Erythroblast (primary cell): ENCODE measurements around the gene CHRNA4.

Experiments used
- DNase-seq, 2 experiments: peaks; one replicate each; lab custom pipeline; 2025; lab: John Stamatoyannopoulos, UW
- GATA1 ChIP-seq: IDR thresholded peaks from 2 replicates; pipeline ENCODE4 v1.6.1; 2011; ENCODE audit warnings: low read depth, mild to moderate bottlenecking, control low read depth, low read length, moderate library complexity
- POLR2A ChIP-seq: IDR thresholded peaks from 2 replicates; pipeline ENCODE4 v1.6.1; 2011; ENCODE audit warnings: mild to moderate bottlenecking, low read length

Gene CHRNA4

DNA sequence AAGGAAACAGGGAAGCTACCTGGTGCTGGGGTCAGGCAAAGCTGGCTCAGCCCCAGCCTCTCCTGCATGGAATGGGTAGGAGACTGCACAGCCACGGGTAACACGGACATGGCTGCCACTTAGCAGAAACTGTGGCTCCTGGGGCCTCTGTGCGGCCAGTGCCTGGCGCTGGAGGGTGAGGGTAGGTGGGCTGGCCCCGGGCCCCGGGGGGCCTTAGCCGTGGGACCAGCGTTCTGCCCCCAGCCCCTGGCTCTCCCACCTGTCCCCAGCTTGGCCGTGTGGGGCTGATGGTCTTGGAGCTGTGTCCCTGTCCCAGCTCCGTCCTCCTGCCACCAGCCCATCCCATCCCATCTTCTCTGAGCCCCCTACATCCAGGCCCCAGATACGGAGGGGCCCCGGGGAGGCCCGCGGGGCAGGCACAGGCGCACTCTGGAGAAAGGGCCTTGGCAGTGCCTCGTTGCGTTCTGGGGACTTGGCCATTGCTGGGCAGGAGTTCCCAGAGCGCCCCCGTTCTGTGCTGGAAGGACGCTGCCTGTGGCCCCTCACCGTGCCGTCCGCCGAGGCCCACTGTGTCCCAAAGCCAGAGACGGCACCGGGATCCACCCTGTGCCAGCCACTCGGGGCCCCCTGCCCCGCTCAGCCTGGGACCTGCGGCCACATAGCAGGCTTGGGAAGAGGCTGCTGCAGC is 12.2 kb downstream of the CHRNA4 start:
- TF ChIP-seq GATA1 (no peak), POLR2A (no peak)
- no peak for DNase-seq

DNA sequence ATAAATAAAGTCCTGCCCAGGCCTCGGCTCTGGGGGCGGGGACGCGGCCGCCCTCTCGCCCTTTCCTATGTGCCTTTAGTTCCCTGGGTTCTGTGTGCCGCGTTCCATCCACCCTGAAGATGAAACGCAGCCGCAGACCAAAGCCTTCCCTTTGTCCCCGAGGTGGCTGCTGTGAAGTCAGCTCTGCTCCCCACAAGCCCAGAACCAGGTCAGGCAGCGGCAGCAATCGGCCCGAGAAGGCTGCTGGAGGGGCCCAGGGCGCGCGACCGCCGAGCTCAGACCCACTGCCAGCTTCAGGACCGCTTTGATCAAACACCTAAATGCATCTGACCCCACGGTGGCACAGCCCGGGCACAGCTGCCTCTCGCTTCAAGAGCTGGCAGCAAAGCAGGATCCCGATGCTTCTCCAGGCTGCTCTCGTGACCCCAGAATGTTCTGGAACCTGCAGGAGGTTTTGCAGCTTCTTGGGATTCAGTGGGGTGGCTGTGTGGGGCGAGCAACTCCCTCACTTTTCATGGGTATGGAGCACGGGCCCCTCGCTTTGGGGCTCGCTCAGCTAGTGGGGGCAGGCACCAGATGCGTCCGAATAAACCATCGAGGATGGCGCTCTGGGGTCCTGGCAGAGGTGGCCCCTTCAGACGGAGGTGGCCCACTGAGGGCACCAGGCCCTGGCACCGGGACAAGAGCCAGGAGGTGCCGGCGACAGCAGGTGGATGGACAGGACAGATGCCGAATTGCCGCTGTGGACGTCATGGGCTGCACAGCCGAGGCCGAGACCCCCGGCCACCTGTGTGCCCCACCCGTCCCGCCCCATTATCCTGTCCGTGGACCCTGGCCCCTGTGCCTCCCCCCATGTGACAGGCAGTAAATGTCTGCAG is 13.0 kb downstream of the CHRNA4 start:
- TF ChIP-seq GATA1 (no peak), POLR2A (no peak)
- DNase-seq, result no peak

DNA sequence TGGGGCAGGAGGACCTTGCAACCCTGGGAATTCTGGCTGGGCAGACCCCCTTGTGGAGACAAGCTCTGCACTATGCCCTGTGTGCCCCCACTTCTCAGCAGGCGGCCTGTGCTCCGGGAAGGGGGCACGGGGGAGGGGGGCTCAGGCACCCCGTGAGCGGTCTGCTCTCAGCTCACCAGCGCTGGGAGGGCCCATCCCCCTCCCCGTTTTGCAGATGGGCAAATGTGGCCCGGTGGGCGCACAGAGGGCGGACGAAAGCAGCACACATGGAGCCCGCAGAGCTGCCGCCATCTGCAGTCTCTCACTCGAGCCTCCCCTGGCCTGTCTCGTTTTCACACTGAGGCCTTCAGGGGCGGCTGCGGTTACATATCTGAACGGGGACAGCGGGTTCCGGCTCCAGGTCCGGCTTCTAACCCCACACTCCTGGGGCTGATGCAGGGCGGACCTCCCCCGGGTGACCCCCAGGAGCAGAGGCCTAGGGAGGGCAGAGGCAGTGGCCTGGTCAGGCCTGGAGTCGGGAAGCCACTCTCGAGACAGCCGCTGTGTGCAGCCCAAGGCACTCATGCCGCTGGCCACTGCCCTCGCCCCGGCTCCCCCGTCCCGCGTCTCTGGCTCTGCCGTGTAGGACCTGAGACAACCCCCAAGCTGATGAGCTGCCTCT is 13.9 kb downstream of the CHRNA4 start:
- no peak for TF ChIP-seq GATA1
- no peak for TF ChIP-seq POLR2A
- no peak for DNase-seq

DNA sequence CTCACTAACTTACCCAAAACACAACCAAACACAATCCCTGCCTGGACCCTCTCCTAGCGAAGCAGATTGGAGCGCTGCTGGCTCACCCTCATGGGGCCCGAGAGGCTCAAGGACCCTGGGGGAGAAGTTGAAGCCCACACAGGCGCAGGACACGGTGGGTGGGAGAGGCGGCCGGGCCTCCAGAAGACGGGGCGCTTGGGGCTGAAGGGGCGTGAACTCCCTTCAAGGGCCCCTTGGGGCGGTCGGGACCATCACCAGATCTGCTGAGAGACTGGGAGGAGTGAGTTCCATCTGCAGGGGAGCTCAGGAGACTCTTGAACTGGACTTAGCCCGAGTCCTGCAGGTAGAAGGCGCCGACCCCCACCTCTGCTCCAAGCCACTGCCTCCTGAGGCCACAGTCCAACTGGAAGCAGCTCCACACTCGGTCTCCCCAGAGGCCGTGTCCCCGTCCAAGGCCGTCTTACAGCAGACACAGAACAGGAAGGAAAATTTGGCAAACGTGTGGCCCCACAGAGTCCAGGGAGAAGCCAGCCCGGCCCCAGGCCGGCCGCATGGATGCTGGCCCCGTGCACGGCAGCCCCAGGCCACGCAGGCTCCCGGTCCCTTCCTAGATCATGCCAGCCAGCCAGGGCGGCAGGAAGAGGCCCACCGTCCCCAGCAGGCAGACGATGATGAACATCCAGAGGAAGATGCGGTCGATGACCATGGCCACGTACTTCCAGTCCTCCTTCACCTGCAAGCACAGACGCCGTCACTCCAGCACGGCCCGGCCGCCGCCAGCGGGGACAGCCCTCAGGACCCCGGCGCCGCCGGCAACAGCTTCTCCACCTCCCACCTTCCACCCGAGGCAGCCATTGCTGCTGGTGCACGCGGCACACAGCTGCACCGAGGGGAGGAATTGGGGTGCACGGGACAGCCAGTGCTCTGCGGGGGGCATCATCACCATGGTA is 14.7 kb downstream of the CHRNA4 start:
- no peak for TF ChIP-seq GATA1
- TF ChIP-seq POLR2A, result no peak

DNA sequence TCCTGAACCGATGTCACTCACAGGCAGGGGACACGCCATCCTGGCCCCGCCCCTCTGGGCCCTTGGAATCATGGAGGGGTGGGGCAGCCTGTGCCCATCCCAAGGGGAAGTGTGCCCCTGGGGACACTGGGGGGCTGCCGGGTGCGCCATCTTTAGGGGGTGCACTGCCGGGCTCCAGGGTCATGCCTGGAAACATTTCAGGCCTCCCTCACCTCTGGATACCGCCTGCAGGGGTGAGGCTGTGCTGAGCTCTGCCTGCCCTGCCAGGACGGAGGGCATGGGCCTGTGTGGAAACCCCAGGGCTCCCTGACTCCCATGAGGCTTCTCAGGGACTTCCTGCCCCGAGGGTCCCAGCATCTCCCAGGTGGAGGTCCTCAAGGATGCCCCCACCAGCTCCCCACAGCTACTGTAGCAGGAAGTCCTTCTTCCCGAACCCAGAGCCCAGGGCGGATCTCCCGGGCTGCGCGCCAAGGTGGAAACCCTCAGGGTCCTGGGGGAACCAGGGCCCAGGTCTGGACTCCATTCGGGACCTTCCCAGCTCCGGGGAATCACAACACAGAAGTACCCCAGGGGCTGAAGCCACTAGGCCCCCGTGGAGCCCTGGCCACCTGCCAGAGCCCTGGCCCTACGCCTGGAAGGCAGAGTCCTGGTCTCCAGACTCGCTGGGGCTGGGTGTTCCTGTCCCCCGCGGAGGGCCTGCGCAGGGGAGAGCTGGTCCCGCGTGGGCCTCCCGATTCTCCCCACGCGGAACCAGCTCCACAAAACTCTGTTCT is 15.6 kb downstream of the CHRNA4 start:
- DNase-seq, result no peak
- TF ChIP-seq GATA1 (no peak), POLR2A (no peak)

More for the DNA sequence above, 14.7 kb downstream of the CHRNA4 start:
- DNase-seq, result no peak

DNA sequence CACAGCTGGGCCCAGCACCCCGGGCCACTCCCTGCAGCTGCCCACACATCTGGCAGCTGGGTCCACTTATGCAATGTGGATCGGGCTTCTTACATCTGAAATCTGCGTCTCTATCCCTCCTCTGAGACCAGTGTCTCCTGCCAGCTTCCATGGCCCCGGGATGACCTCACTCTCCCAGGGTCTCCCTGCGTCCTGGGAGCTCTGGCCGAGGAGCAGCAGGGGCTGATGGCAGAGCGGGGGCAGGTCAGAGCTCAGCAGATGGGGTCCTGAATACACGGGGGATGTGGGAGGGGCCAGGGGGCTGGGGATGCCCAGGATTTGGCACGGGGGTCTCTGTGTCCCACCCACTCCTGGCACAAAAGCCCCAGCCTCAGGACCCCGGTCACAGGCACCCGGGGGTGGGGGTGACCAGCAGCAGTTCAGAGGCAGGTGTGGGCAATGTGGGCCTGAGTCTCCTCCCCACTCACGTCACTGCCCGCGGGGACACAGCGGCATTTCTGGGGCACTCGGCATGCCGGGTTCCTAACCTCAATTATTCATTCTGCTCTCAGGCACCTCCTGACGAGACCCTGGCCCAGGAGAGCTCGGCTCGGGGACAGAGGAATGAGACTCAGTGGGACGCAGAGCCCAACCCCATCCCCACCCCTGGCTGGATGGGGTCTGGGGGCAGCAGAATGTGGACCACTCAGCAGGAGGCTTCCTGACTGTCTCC is 16.4 kb downstream of the CHRNA4 start:
- no peak for TF ChIP-seq GATA1
- TF ChIP-seq POLR2A, result no peak
- no peak for DNase-seq

DNA sequence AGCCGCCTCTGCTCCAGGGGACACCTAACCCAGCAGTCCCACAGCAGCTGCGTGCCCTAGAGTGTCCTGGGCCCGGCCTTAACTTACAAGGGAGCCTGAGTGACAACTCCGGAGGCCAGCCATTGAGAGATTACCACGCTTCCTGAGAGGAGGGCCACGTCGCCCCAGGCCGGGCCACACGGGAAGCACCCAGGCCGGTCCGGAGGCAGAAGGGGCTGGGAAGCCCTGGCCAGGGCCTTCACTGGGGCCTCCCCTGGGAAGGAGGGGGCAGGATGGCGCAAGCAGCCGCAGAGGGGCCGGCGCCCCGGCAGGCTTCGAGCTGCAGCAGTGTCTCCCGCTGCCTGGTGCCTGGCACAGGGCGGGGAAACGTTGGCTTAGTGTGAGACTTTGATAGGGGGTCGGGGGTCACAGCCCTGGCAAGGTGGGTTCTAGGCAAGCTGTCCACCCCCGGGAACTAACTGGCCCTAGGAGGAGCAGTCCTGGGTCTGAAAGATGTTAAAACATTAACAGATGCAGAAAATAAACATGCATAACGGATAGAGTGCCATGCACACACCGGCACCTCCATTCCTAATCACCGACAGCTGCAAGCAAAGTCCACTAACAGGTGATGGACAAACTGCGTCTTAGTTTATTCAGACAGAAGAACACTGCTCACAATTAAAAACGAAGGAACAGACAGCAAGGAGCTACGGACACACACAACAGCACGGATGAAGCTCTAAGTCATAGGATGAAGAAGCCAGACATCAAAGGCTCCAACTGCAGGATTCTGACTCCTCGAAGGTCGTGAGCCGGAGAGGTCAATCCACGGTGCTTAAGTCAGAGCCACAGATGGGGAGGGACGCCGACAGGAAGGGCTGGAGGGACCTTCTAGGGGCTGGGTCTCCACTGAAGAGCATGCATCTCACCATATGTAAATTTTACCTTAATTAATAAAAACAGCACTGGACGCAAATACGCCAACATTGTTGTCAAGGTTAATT is 17.4 kb downstream of the CHRNA4 start:
- no peak for DNase-seq
- TF ChIP-seq POLR2A, result no peak
- TF ChIP-seq GATA1, result no peak

- TF ChIP-seq POLR2A (no peak), GATA1 (no peak)
These were observed 18.3 kb downstream of the CHRNA4 start for GRCh38 chr20:63342561-63343459.

GRCh38 chr20:63340158-63340688 is 20.9 kb downstream of the CHRNA4 start:
- DNase-seq, result peak in 1 of 2 experiments; percentile 19

More at GRCh38 chr20:63342561-63343459, 18.3 kb downstream of the CHRNA4 start:
- DNase-seq, result no peak

- peak in 1 of 2 experiments; percentile 22 for DNase-seq
These were observed 21.7 kb downstream of the CHRNA4 start for GRCh38 chr20:63339154-63340094.
